GM23338 (cell line): ENCODE measurements around the gene PMIS2. TPM values are rescaled to one million over a fixed set of nuclear protein-coding genes. Genes with fewer than 3 reads are reported as not detected.

Experiments used
- ATAC-seq: fragments of 200-7000 bp; cut with Tn5 transposase; 3 replicates; pipeline ENCODE4 v1.9.1; 2020
- DNase-seq: peaks from one replicate; pipeline ENCODE4 v3.0.0-alpha.2; 2015; ENCODE audit warnings: low spot score
- H2AFZ ChIP-seq: fragments of 200-600 bp; sonication (generic); 2 replicates; pipeline ENCODE4 v1.8.0; 2016; ENCODE audit warnings: antibody characterized with exemption, mild to moderate bottlenecking, moderate library complexity
- H3F3A ChIP-seq: fragments of 200-600 bp; sonication (generic); replicated peaks from 2 replicates; pipeline ENCODE4 v1.8.0; 2017; ENCODE audit warnings: antibody characterized with exemption, mixed run types, low read depth
- H3K27ac ChIP-seq: fragments of 200-600 bp; sonication (generic); 2 replicates; pipeline ENCODE4 v1.6.1; 2016; ENCODE audit warnings: low read depth
- H3K27me3 ChIP-seq: fragments of 200-600 bp; sonication (generic); 2 replicates; pipeline ENCODE4 v1.8.0; 2016; ENCODE audit warnings: mild to moderate bottlenecking, mixed run types, moderate library complexity; ENCODE audit not compliant: insufficient read depth
- H3K36me3 ChIP-seq: fragments of 200-600 bp; sonication (generic); 2 replicates; pipeline ENCODE4 v1.8.0; 2016; ENCODE audit warnings: mild to moderate bottlenecking; ENCODE audit not compliant: insufficient read depth
- H3K4me1 ChIP-seq: fragments of 200-600 bp; sonication (generic); 2 replicates; pipeline ENCODE4 v1.8.0; 2016; ENCODE audit warnings: mild to moderate bottlenecking, moderate library complexity; ENCODE audit not compliant: insufficient read depth
- H3K4me2 ChIP-seq: fragments of 200-600 bp; sonication (generic); 2 replicates; pipeline ENCODE4 v1.7.1; 2017; ENCODE audit warnings: mixed run types
- H3K4me3 ChIP-seq: fragments of 200-600 bp; sonication (generic); 2 replicates; pipeline ENCODE4 v1.6.1; 2016; ENCODE audit warnings: mixed run types
- H3K79me2 ChIP-seq: fragments of 200-600 bp; sonication (generic); replicated peaks from 2 replicates; pipeline ENCODE4 v1.8.0; 2017; ENCODE audit warnings: mild to moderate bottlenecking; ENCODE audit not compliant: insufficient read depth
- H3K9me2 ChIP-seq: fragments of 200-600 bp; sonication (generic); 2 replicates; pipeline ENCODE4 v1.8.0; 2017; ENCODE audit not compliant: insufficient read depth
- H4K20me1 ChIP-seq: fragments of 200-600 bp; sonication (generic); replicated peaks from 2 replicates; pipeline ENCODE4 v1.8.0; 2017; ENCODE audit warnings: mild to moderate bottlenecking; ENCODE audit not compliant: insufficient read depth
- H3K27ac Mint-ChIP-seq: 2 replicates; pipeline ENCODE4 v1.8.0; 2020; ENCODE audit warnings: inconsistent platforms, mild to moderate bottlenecking, moderate library complexity, mixed read lengths
- H3K27me3 Mint-ChIP-seq: 3 replicates; pipeline ENCODE4 v1.8.0; 2022; ENCODE audit warnings: low read depth, mild to moderate bottlenecking, moderate library complexity, mixed read lengths, inconsistent platforms; ENCODE audit not compliant: insufficient read depth, poor library complexity
- H3K36me3 Mint-ChIP-seq: 3 replicates; pipeline ENCODE4 v1.8.0; 2021; ENCODE audit warnings: low read depth, mild to moderate bottlenecking, inconsistent platforms, moderate library complexity, mixed read lengths
- H3K4me1 Mint-ChIP-seq: 3 replicates; pipeline ENCODE4 v1.8.0; 2020; ENCODE audit warnings: mild to moderate bottlenecking, inconsistent platforms, mixed read lengths
- H3K4me3 Mint-ChIP-seq: 3 replicates; pipeline ENCODE4 v1.8.0; 2021; ENCODE audit warnings: moderate library complexity, mild to moderate bottlenecking, inconsistent platforms, mixed read lengths
- H3K9me3 Mint-ChIP-seq: 3 replicates; pipeline ENCODE4 v1.8.0; 2020; ENCODE audit warnings: moderate library complexity, mild to moderate bottlenecking, inconsistent platforms, mixed read lengths
- CREB1 ChIP-seq: fragments of 250-450 bp; sonication (Bioruptor Pico); IDR thresholded peaks from 2 replicates; pipeline ENCODE4 v1.5.0; 2020; ENCODE audit warnings: low read depth, mild to moderate bottlenecking, moderate library complexity
- CTCF ChIP-seq, 2 experiments: fragments of 200-600 bp in 1 of 2; sonication (generic) in 1 of 2; conservative IDR thresholded peaks; 2 replicates each; pipeline versions ENCODE4 v1.5.1 to v1.6.1; 2016 to 2017; ENCODE audit warnings: antibody characterized with exemption in 2 of 2, low read depth in 2 of 2, mild to moderate bottlenecking in 2 of 2, moderate library complexity in 1 of 2
- ETS1 ChIP-seq: IDR thresholded peaks from 2 replicates; pipeline ENCODE4 v1.6.1; 2016; ENCODE audit warnings: antibody characterized with exemption
- EZH2 ChIP-seq: fragments of 200-600 bp; sonication (generic); IDR thresholded peaks from one replicate; pipeline ENCODE4 v1.8.0; 2017; ENCODE audit warnings: antibody characterized with exemption, mild to moderate bottlenecking, low read depth; ENCODE audit not compliant: unreplicated experiment
- EZH2phosphoT487 ChIP-seq: fragments of 200-600 bp; sonication (generic); IDR thresholded peaks from one replicate; pipeline ENCODE4 v1.8.1; 2018; ENCODE audit warnings: antibody characterized with exemption; ENCODE audit not compliant: unreplicated experiment
- NANOG ChIP-seq: IDR thresholded peaks from 2 replicates; pipeline ENCODE4 v1.6.1; 2016; ENCODE audit warnings: antibody characterized with exemption, borderline replicate concordance
- POLR2AphosphoS5 ChIP-seq: IDR thresholded peaks from 2 replicates; pipeline ENCODE4 v1.6.1; 2016; ENCODE audit warnings: antibody characterized with exemption, low read depth
- ZNF114 ChIP-seq: fragments of 250-450 bp; sonication (Bioruptor Pico); IDR thresholded peaks from 2 replicates; pipeline ENCODE4 v1.5.0; 2020; ENCODE audit warnings: mild to moderate bottlenecking, moderate library complexity
- ZNF331 ChIP-seq: fragments of 250-450 bp; sonication (Bioruptor Pico); IDR thresholded peaks from 2 replicates; pipeline ENCODE4 v1.5.0; 2020; ENCODE audit warnings: low read depth, mild to moderate bottlenecking, moderate library complexity
- polyA plus RNA-seq: library from polyadenylated mRNA; unstranded; fragments of >200 nt; fragmentation: Nextera tagmentation; extraction: Ambion mirVana; gene quantifications from 2 replicates; pipeline ENCODE4 v1.2.1, GENCODE V29; 2016
- total RNA-seq: library from RNA; depleted of rRNA; stranded (reverse); fragments of >200 nt; shearing (Covaris generic); gene quantifications from 2 replicates; pipeline ENCODE4 v1.2.3, GENCODE V29; 2014
- TF ChIP-seq, protein P1 (sequence below): fragments of 250-450 bp; sonication (Bioruptor Pico); IDR thresholded peaks from 2 replicates; pipeline ENCODE4 v1.5.0; 2020; ENCODE audit warnings: mild to moderate bottlenecking, moderate library complexity
- TF ChIP-seq, protein P2 (sequence below): IDR thresholded peaks from one replicate; pipeline ENCODE4 v1.6.1; 2018; ENCODE audit warnings: antibody characterized with exemption; ENCODE audit not compliant: unreplicated experiment

Gene PMIS2
- total and polyA plus RNA-seq, 2 experiments from 2014 or later, result not detected

- TF ChIP-seq, protein P1, sequence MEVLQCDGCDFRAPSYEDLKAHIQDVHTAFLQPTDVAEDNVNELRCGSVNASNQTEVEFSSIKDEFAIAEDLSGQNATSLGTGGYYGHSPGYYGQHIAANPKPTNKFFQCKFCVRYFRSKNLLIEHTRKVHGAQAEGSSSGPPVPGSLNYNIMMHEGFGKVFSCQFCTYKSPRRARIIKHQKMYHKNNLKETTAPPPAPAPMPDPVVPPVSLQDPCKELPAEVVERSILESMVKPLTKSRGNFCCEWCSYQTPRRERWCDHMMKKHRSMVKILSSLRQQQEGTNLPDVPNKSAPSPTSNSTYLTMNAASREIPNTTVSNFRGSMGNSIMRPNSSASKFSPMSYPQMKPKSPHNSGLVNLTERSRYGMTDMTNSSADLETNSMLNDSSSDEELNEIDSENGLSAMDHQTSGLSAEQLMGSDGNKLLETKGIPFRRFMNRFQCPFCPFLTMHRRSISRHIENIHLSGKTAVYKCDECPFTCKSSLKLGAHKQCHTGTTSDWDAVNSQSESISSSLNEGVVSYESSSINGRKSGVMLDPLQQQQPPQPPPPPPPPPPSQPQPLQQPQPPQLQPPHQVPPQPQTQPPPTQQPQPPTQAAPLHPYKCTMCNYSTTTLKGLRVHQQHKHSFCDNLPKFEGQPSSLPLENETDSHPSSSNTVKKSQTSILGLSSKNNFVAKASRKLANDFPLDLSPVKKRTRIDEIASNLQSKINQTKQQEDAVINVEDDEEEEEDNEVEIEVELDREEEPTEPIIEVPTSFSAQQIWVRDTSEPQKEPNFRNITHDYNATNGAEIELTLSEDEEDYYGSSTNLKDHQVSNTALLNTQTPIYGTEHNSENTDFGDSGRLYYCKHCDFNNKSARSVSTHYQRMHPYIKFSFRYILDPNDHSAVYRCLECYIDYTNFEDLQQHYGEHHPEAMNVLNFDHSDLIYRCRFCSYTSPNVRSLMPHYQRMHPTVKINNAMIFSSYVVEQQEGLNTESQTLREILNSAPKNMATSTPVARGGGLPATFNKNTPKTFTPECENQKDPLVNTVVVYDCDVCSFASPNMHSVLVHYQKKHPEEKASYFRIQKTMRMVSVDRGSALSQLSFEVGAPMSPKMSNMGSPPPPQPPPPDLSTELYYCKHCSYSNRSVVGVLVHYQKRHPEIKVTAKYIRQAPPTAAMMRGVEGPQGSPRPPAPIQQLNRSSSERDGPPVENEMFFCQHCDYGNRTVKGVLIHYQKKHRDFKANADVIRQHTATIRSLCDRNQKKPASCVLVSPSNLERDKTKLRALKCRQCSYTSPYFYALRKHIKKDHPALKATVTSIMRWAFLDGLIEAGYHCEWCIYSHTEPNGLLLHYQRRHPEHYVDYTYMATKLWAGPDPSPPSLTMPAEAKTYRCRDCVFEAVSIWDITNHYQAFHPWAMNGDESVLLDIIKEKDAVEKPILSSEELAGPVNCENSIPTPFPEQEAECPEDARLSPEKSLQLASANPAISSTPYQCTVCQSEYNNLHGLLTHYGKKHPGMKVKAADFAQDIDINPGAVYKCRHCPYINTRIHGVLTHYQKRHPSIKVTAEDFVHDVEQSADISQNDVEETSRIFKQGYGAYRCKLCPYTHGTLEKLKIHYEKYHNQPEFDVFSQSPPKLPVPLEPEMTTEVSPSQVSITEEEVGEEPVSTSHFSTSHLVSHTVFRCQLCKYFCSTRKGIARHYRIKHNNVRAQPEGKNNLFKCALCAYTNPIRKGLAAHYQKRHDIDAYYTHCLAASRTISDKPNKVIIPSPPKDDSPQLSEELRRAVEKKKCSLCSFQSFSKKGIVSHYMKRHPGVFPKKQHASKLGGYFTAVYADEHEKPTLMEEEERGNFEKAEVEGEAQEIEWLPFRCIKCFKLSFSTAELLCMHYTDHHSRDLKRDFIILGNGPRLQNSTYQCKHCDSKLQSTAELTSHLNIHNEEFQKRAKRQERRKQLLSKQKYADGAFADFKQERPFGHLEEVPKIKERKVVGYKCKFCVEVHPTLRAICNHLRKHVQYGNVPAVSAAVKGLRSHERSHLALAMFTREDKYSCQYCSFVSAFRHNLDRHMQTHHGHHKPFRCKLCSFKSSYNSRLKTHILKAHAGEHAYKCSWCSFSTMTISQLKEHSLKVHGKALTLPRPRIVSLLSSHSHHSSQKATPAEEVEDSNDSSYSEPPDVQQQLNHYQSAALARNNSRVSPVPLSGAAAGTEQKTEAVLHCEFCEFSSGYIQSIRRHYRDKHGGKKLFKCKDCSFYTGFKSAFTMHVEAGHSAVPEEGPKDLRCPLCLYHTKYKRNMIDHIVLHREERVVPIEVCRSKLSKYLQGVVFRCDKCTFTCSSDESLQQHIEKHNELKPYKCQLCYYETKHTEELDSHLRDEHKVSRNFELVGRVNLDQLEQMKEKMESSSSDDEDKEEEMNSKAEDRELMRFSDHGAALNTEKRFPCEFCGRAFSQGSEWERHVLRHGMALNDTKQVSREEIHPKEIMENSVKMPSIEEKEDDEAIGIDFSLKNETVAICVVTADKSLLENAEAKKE (CRISPR knock-in tag), result no peak
- TF ChIP-seq EZH2phosphoT487, result no peak
These were observed 27.3 kb upstream of the PMIS2 start (continued) for GRCh38 chr19:35558400-35559280.

- Histone ChIP-seq H3K27ac (no peak overlapping the region), H4K20me1 (no peaks in the 10 kb centered on the region), H3F3A (peaks cover 11% of the 10 kb centered on the region; the same call in 1 of the 2 replicates), H3K79me2 (no peaks in the 10 kb centered on the region), H3K36me3 (no peaks in the 10 kb centered on the region), H3K4me2 (no peak overlapping the region), H2AFZ (no peak overlapping the region), H3K4me3 (no peak overlapping the region), H3K27me3 (peaks cover 10% of the 10 kb centered on the region), H3K9me2 (no peaks in the 10 kb centered on the region), H3K4me1 (peaks cover 8% of the 10 kb centered on the region; the same call in 1 of the 2 replicates)
- Mint-ChIP-seq H3K9me3 (no peaks in the 10 kb centered on the region; the same call in 1 of the 3 replicates), H3K4me3 (peak overlapping the region; percentile 85; the same call in 2 of the 3 replicates), H3K4me1 (peaks cover 12% of the 10 kb centered on the region), H3K27ac (no peak overlapping the region), H3K36me3 (no peaks in the 10 kb centered on the region; the same call in 2 of the 3 replicates), H3K27me3 (peaks cover 26% of the 10 kb centered on the region)
- ATAC-seq, result no peak
- peak; percentile 26 for DNase-seq
- TF ChIP-seq CTCF (conservative IDR thresholded peaks at IDR 0.05; ENCODE audit: low read depth in 2 of 2) (no peak), ETS1 (no peak), ZNF114 (no peak), NANOG (no peak), ZNF331 (no peak), CREB1 (CRISPR knock-in tag) (no peak), EZH2phosphoT487 (no peak), EZH2 (no peak), POLR2AphosphoS5 (no peak)
- TF ChIP-seq, protein P2, sequence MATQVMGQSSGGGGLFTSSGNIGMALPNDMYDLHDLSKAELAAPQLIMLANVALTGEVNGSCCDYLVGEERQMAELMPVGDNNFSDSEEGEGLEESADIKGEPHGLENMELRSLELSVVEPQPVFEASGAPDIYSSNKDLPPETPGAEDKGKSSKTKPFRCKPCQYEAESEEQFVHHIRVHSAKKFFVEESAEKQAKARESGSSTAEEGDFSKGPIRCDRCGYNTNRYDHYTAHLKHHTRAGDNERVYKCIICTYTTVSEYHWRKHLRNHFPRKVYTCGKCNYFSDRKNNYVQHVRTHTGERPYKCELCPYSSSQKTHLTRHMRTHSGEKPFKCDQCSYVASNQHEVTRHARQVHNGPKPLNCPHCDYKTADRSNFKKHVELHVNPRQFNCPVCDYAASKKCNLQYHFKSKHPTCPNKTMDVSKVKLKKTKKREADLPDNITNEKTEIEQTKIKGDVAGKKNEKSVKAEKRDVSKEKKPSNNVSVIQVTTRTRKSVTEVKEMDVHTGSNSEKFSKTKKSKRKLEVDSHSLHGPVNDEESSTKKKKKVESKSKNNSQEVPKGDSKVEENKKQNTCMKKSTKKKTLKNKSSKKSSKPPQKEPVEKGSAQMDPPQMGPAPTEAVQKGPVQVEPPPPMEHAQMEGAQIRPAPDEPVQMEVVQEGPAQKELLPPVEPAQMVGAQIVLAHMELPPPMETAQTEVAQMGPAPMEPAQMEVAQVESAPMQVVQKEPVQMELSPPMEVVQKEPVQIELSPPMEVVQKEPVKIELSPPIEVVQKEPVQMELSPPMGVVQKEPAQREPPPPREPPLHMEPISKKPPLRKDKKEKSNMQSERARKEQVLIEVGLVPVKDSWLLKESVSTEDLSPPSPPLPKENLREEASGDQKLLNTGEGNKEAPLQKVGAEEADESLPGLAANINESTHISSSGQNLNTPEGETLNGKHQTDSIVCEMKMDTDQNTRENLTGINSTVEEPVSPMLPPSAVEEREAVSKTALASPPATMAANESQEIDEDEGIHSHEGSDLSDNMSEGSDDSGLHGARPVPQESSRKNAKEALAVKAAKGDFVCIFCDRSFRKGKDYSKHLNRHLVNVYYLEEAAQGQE, result no peak
These were observed 26.7 kb upstream of the PMIS2 start for GRCh38 chr19:35559281-35559659.
